NB4 (cell line): ENCODE measurements around the gene STAM.

Experiments used
- CTCF ChIP-seq: IDR thresholded peaks from one replicate; pipeline ENCODE4 v1.5.1; 2012; ENCODE audit warnings: low read depth, low read length
- MAX ChIP-seq: IDR thresholded peaks from 2 replicates; pipeline ENCODE4 v1.6.1; 2011; ENCODE audit warnings: low read depth, low read length
- MYC ChIP-seq: IDR thresholded peaks from 2 replicates; pipeline ENCODE4 v1.6.1; 2011; ENCODE audit warnings: low read depth, low read length
- POLR2A ChIP-seq: IDR thresholded peaks from 2 replicates; pipeline ENCODE4 v1.6.1; 2011; ENCODE audit warnings: mild to moderate bottlenecking; ENCODE audit not compliant: insufficient read length; ENCODE audit errors: extremely low read depth

GRCh38 chr10:17597386-17597785 is 46.6 kb upstream of the STAM start:
- TF ChIP-seq CTCF (no peak), MAX (no peak), MYC (no peak), POLR2A (no peak)
